OCI-LY7 (cell line): ENCODE results near the gene VPS26C.

Source experiments
- CTCF ChIP-seq: fragments of 200-600 bp; sonication (generic); conservative IDR thresholded peaks from 2 replicates; pipeline ENCODE4 v1.5.1; 2014; ENCODE audit warnings: mild to moderate bottlenecking, antibody characterized with exemption, low read length, moderate library complexity, mixed read lengths
- EZH2phosphoT487 ChIP-seq: fragments of 200-600 bp; sonication (generic); IDR thresholded peaks from 2 replicates; pipeline ENCODE4 v1.6.1; 2018; ENCODE audit warnings: low read depth, borderline replicate concordance, mild to moderate bottlenecking, mixed run types, antibody characterized with exemption, low read length, moderate library complexity, mixed read lengths

GRCh38 chr21:37251294-37251634 is 15.9 kb downstream of the VPS26C start:
- TF ChIP-seq CTCF (no peak), EZH2phosphoT487 (no peak)
